T1000 (cell line): ENCODE data around the gene TMC2.
"Not testable (repeated sequence)": the region's sequence is repeated elsewhere in the genome, so short reads cannot be mapped to it uniquely, and the experiment has no call there.

Source experiments
- DNase-seq: peaks from one replicate; lab custom pipeline; 2025; ENCODE audit warnings: mixed read lengths; lab: John Stamatoyannopoulos, UW

The TMC2 gene

DNA sequence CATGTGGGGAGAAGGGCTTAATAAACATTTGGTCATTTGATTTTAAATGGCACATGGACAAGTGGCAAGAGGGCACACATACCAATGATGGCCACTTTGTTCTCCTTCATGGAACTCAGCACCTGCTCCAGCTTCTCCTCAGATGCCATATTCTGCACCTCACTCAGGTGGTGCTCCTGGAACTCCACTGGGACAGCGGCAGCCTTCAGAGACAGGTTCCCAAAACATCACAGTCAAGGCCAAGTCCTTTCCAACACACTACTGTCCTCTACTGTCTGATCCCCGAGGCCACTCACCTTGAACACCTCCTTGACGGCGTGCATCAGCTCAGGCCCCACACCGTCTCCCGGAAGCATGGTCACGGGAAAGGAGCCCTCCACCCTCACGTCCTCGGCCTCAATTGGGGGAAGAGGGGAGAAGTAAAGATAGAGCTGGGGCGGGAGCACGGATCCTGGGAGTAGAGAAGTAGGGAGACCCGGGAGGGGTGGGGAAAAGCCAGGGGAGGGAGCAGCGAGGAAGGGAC, 127.1 kb downstream of the TMC2 start:
- DNase-seq = no peak

DNA sequence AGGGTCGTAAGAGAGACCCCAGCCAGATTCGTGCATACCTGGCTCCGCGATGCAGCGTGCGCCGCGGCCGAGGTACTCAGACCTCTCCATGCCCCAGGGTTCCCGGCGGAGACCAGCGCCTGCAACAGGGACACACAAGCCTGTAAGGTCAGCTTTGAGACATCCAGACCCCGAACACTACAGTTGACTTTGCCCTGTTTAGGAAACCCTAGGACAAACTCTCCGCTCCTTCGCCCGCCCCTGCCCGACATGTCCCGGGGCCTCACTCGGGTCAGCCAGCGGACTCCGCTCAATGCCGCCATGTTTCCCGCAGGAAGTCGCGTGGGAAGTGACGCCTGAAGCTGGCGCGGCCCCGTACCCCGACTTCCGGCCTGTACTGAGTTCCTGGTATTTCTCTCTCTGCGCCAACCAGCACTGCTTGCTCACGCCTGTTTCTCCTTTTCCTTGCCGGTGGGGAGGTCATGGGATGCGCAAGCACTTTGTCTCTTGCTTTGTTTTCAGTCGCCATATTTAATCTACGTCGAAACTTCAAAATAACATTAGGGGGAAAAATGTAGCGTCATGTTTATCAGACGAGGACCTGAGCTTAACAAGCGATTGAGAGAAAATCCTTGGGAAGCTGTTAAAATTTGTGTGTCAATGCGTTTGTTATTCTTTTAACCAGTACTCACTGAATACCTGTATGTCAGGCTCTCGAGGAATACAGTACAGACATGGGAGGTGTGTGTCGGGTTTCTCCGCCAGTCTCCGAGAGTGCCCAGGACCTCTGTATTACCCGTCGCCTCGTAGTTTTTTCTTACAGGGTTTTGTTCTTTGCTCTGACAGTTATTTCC, 127.7 kb downstream of the TMC2 start, which contains the start of gene IDH3B:
Gene IDH3B, minus strand, starts transcription at position 330 of the 833 bp plus-strand sequence. Its CDS starts 28 bp downstream, at position 302.
- peak; percentile 77 for DNase-seq

DNA sequence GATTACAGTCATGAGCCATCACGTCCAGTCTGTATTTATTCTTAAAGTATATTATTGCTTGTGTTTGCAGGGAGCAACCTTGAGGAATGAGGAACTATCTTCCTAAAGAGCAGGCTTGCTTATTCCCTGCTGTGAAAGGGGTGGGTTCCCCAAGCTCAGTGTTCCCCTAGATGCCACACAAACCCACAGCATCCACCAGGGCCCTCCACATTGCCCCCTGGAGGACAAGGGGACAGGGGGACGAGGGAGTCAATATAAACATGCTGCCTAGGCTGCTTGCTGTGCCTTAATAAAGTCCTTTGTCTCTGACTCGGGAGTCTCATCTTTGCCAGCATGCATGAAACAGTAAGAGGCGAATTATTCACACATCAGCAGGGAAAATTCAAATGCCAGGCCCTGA, 135.6 kb downstream of the TMC2 start:
- DNase-seq = no peak

DNA sequence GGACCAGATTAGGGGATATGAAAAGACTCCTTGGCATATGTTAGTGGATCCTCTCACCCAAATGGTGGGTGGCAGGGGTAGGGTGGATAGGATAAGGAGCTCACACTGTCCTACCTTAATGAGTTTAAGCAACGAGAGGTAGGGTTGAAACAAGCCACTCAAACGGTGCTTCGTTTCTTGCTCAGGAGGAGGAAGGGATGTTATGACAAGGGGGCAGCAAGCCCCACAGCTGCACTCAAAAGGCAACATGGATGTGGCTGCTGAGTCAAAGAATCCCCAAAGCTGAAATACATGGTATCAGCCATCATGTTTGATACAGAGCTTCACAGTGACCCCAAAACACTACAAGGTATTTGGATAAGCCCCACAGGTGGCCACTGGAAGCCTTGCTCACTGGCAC, 136.1 kb downstream of the TMC2 start:
- DNase-seq = no peak

DNA sequence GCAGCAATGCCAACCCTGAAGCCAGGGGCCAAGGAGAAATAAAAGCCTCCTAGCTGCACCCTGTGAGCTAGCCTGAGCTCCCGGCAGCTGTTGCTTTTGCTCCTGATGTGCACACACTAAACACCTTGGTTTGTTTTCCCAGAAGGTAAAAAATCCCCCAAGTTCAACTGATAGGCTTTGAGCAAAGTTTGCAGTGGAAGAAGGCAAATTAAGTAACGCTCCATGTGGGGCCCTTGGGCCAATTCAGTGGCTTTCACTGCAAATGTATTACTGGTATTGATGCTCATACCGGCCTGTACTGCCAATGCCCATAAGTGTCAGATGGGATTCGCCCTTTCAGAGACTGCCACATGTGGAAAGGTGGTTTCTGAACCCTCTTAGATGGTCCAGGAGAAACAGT, 137.1 kb downstream of the TMC2 start:
- no peak for DNase-seq

DNA sequence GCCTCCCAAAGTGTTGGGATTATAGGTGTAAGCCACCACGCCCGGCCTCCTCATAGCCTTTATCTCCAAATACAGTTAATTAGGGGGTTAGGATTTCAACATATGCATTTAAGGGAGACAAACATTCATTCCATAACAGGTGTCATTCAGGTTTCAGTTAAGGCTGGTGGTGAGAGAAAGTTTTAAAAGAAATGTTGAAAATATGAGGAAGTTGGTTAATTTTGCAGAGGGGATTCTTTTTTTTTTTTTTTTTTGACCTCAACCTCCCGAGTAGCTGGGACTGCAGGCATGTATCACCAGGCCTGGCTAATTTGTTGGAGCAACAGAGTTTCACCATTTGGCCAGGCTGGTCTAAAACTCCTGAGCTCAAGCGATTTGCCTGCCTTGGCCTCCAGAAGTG, 143.7 kb downstream of the TMC2 start:
- DNase-seq = no peak

DNA sequence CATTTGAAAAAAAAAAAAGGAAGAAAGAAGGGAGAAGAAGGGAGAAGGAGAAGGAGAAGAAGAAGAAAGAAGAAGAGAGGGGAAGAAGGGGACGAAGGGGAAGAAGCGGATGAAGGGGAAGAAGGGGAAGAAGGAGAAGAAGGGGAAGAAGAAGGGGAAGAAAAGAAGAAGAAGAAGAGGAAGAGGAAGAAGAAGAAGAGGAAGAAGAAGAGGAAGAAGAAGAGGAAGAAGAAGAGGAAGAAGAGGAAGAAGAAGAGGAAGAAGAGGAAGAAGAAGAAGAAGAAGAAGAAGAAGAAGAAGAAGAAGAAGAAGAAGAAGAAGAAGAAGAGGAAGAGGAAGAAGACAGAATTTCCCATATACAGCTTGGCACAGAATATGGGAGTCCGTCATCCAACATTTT, 145.7 kb downstream of the TMC2 start:
- DNase-seq = not testable (repeated sequence)

DNA sequence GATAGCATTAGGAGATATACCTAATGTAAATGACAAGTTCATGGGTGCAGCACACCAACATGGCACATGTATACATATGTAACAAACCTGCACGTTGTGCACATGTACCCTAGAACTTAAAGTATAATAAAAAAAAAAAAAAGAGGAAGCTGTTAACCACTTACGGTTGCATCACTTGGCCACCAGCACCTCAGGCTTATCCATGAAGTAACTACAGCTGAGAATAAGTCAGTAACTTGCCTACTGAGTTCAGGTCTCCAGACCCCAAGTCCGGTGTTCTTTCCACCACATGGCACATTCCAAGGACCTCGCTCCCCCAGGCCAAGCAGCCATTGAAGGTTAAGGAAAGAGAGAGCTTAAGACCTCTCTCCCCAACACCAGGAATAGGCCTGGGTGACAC, 148.4 kb downstream of the TMC2 start:
- DNase-seq = not testable (repeated sequence)

DNA sequence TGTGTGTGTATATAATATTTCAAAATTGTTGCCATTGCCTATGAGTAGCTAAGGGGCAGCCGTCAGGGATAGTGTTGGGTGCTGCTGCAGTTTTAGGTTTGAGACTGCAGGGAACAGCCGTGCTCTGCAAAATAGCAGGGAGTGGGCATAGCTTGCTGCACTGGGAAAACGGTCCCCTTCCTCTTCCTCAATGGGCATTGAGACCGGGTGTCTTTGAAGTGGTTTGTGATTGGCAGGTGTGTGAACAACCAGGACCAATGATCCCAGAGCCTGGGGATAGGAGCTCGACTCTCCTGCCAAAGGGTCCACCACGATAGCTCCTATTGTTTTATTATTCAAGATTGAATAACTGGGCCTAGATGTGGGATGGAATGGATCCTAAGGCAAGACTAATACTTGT, 151.1 kb downstream of the TMC2 start:
- DNase-seq = no peak

DNA sequence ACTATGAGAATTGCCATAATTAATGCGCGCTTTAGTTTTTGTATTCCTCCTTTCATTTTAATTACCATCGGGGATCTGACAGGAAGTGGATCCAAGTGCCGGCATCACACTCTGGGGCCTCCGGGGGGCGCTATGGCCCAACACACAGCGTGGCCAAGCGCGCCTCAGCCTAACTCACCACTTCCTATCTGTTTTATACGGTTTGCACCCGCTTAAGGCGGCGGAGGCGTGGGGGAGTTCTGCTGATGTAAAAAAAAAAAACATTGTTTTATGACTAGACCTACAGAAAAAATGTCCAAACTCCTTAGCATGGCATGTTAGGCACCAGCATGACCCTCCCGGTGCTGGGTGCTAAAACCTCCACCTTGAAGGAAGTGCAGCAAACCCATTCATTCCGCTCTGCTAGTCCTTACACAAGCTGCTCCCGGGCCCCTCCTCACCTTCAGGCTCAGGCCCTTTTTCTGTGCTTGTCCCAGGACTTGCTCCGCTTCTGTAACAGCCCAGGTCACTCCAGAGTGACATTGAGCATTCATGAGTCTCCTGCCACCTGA, 151.7 kb downstream of the TMC2 start:
- no peak for DNase-seq

DNA sequence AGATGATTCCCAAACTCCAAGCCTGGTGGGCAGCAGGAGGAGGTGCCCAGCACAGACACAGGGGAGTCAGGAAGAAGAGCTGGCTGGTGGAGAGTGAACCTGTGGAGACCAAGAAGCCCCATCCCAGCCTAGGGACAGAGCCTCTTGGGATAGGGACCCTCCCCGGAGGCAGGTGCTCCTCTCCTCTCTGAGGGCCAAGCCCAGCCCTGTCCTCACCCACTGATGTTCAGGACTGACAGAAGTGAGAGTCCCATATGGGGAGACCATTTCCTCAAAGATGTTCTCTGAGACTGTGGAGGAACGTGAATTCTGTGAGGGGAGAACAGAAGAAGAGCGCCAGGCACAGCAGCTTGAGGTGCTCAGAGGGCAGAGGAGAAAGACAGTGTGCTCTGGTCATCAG, 153.8 kb downstream of the TMC2 start:
- no peak for DNase-seq

DNA sequence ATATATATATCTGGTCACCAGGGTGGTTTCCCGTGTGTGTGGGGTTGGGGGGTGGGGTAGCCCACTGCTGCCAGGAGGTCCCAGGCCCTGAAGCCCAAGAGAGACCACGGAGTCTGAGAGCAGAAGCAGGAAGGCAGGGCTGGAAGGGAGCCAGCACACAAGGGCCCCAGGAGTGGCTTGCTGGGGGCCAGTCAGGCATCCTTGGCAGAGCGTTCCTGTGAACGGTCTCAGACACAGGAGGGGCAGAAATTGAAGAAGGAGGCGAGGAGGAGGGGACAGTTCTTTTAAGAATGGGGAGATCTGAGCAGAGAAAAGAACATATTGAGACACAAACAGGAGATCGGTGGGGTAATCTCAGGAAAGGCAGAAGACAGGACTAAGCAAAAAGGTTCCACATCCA, 154.3 kb downstream of the TMC2 start:
- DNase-seq = no peak

DNA sequence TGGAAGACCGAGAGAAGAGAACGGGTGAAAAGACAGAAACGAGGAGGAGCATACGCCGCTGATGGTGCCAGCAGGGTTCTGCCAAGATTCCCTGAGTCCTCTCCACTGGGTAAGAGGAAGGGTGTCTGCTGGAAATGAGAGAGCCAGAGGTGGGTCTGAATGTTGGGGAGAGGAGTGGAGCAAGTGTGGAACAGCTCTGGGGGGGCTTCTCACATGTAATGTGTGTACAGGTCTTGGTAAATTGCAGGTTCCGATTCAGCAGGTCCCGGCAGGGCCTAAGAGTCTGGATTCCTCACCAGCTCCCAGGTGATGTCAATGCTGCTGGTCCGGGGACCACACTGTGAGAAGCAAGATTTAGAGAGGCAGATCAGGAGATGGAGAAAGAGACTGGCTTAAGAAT, 154.8 kb downstream of the TMC2 start:
- DNase-seq = no peak
